Measurements from ENCODE around the gene C5orf15.

DNA sequence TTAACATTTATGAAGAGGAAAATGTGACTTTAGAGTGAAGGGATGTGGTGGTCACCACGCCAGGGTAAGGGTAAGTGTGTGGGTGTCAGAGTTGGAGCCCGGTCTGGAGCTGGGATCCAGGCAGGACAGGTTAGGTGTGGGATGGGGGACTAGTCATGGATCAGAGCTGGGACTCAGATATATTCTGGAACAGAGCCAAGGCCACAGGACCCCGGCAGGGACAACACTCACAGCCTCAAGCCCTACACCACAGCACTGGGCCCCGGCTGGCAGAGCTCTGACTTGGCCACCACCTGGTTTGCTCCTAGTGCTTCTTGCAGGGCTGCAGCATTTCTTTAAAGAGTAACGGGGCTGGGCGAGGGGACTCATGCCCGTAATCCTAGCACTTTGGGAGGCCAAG lies 47.4 kb downstream of the C5orf15 start:
- TF ChIP-seq, protein P1, sequence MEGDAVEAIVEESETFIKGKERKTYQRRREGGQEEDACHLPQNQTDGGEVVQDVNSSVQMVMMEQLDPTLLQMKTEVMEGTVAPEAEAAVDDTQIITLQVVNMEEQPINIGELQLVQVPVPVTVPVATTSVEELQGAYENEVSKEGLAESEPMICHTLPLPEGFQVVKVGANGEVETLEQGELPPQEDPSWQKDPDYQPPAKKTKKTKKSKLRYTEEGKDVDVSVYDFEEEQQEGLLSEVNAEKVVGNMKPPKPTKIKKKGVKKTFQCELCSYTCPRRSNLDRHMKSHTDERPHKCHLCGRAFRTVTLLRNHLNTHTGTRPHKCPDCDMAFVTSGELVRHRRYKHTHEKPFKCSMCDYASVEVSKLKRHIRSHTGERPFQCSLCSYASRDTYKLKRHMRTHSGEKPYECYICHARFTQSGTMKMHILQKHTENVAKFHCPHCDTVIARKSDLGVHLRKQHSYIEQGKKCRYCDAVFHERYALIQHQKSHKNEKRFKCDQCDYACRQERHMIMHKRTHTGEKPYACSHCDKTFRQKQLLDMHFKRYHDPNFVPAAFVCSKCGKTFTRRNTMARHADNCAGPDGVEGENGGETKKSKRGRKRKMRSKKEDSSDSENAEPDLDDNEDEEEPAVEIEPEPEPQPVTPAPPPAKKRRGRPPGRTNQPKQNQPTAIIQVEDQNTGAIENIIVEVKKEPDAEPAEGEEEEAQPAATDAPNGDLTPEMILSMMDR (IDR thresholded peaks at IDR 0.05): no peak
- no peak for TF ChIP-seq ZFX (IDR thresholded peaks at IDR 0.05; ENCODE audit: borderline replicate concordance)

Measured in 22Rv1 (cell line).